Trophoblast cell (in vitro differentiated cells and primary cell): ENCODE measurements around the gene ANKRD12.

Source experiments
- DNase-seq, 2 donors: peaks; one replicate each; pipeline ENCODE4 v3.0.0-alpha.2; 2016
- H2AFZ ChIP-seq: 2 replicates; pipeline ENCODE4 v1.6.1; 2013; ENCODE audit warnings: low read length, moderate library complexity, mild to moderate bottlenecking; ENCODE audit not compliant: insufficient read depth, poor library complexity
- H2AK5ac ChIP-seq: 2 replicates; pipeline ENCODE4 v1.6.1; 2013; ENCODE audit warnings: mild to moderate bottlenecking, low read length
- H2BK120ac ChIP-seq: 2 replicates; pipeline ENCODE4 v1.6.1; 2013; ENCODE audit warnings: low read length, mild to moderate bottlenecking, moderate library complexity; ENCODE audit not compliant: insufficient read depth, poor library complexity
- H2BK12ac ChIP-seq: 2 replicates; pipeline ENCODE4 v1.6.1; 2013; ENCODE audit warnings: mild to moderate bottlenecking, low read length, moderate library complexity
- H2BK5ac ChIP-seq: 2 replicates; pipeline ENCODE4 v1.6.1; 2013; ENCODE audit warnings: low read length, low read depth, moderate library complexity, mild to moderate bottlenecking; ENCODE audit not compliant: poor library complexity
- H3K14ac ChIP-seq: 2 replicates; pipeline ENCODE4 v1.6.1; 2013; ENCODE audit warnings: mild to moderate bottlenecking, low read length
- H3K18ac ChIP-seq: 2 replicates; pipeline ENCODE4 v1.6.1; 2013; ENCODE audit warnings: mild to moderate bottlenecking, low read length
- H3K23ac ChIP-seq: 2 replicates; pipeline ENCODE4 v1.6.1; 2013; ENCODE audit warnings: low read length
- H3K27ac ChIP-seq: 2 replicates; pipeline ENCODE4 v1.5.1; 2013; ENCODE audit warnings: low read depth, mild to moderate bottlenecking, inconsistent platforms, low read length, moderate library complexity
- H3K27me3 ChIP-seq: 2 replicates; pipeline ENCODE4 v1.6.1; 2013; ENCODE audit warnings: inconsistent platforms, mild to moderate bottlenecking, low read length, moderate library complexity; ENCODE audit not compliant: insufficient read depth
- H3K36me3 ChIP-seq, 2 experiments: 1 replicate in 1 of 2; 2 replicates in 1 of 2; pipeline ENCODE4 v1.6.1; 2013; ENCODE audit warnings: low read length in 2 of 2, mild to moderate bottlenecking in 2 of 2, moderate library complexity in 1 of 2; ENCODE audit not compliant: insufficient read depth in 2 of 2, control insufficient read depth in 1 of 2
- H3K4ac ChIP-seq: 2 replicates; pipeline ENCODE4 v1.6.1; 2013; ENCODE audit warnings: low read depth, mild to moderate bottlenecking, low read length, moderate library complexity
- H3K4me1 ChIP-seq, 2 experiments: 1 replicate in 1 of 2; 2 replicates in 1 of 2; pipeline ENCODE4 v1.6.1; 2013; ENCODE audit warnings: low read length in 2 of 2, mild to moderate bottlenecking in 2 of 2, moderate library complexity in 1 of 2; ENCODE audit not compliant: insufficient read depth in 2 of 2, control insufficient read depth in 1 of 2
- H3K4me2 ChIP-seq: 2 replicates; pipeline ENCODE4 v1.6.1; 2013; ENCODE audit warnings: inconsistent platforms, mild to moderate bottlenecking, low read length, moderate library complexity
- H3K4me3 ChIP-seq: 2 replicates; pipeline ENCODE4 v1.5.1; 2013; ENCODE audit warnings: mild to moderate bottlenecking, low read depth, low read length, inconsistent platforms
- H3K79me1 ChIP-seq: one replicate; pipeline ENCODE4 v1.6.1; 2013; ENCODE audit warnings: low read length
- H3K79me2 ChIP-seq: 2 replicates; pipeline ENCODE4 v1.6.1; 2013; ENCODE audit warnings: low read length, mild to moderate bottlenecking; ENCODE audit not compliant: control insufficient read depth, insufficient read depth, poor library complexity
- H3K9ac ChIP-seq: 2 replicates; pipeline ENCODE4 v1.6.1; 2013; ENCODE audit warnings: mild to moderate bottlenecking, low read length
- H3K9me3 ChIP-seq: 2 replicates; pipeline ENCODE4 v1.6.1; 2013; ENCODE audit warnings: low read depth, mild to moderate bottlenecking, control low read depth, inconsistent platforms, low read length; ENCODE audit not compliant: insufficient read depth
- H4K12ac ChIP-seq: 2 replicates; pipeline ENCODE4 v1.6.1; 2013; ENCODE audit warnings: low read depth, mild to moderate bottlenecking, low read length, moderate library complexity
- H4K8ac ChIP-seq: 2 replicates; pipeline ENCODE4 v1.6.1; 2013; ENCODE audit warnings: low read depth, mild to moderate bottlenecking, low read length, moderate library complexity
- H4K91ac ChIP-seq: one replicate; pipeline ENCODE4 v1.6.1; 2013; ENCODE audit warnings: low read depth, mild to moderate bottlenecking, low read length, moderate library complexity
- WGBS: extraction: QIAGEN DNeasy Blood & Tissue Kit; methylation state at CpG from one replicate; pipeline ENCODE4 v1.1.7; 2013; ENCODE audit warnings: missing lambda C conversion rate; ENCODE audit not compliant: insufficient read length, insufficient coverage; ENCODE audit errors: extremely low coverage; 5-methylcytosine and 5-hydroxymethylcytosine counted together

Gene ANKRD12

DNA sequence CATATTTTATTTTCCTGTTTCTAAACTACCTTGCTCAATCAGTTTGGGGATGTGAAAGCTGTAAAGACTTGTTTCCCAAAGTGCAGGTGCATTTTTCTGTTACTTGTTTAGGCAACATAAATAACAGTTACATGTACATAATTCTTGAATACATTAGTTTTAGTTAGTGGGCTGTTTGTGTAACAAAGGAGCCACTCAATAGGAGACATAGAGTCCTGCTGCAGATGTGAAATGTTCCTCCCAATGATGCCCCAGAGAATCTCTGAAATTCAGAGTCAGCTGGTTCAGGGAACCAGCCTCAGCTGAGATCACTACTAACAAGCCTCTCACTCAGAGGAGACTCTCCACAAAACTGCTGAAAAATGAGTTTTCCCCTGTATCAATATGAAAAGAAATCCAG lies 106.4 kb downstream of the ANKRD12 start:
- Histone ChIP-seq H3K4me3 (no peak overlapping the region), H3K27ac (no peak overlapping the region), H2AFZ (no peak overlapping the region), H3K4ac (no peak overlapping the region), H2BK120ac (no peak overlapping the region), H3K18ac (no peak overlapping the region), H3K14ac (no peak overlapping the region), H4K12ac (no peak overlapping the region), H3K79me2 (no peaks in the 10 kb centered on the region), H2BK12ac (no peak overlapping the region), H4K8ac (no peak overlapping the region), H3K9me3 (no peaks in the 10 kb centered on the region), H3K4me1 (no peaks in the 10 kb centered on the region), H3K36me3 (peaks cover 0 to 9% of the 10 kb centered on the region in 2 experiments), H3K4me2 (no peak overlapping the region), H3K9ac (no peak overlapping the region), H2AK5ac (no peak overlapping the region), H4K91ac (no peak overlapping the region), H3K79me1 (no peaks in the 10 kb centered on the region), H3K23ac (no peak overlapping the region), H2BK5ac (no peak overlapping the region), H3K27me3 (no peaks in the 10 kb centered on the region)
- DNase-seq = no peak

DNA sequence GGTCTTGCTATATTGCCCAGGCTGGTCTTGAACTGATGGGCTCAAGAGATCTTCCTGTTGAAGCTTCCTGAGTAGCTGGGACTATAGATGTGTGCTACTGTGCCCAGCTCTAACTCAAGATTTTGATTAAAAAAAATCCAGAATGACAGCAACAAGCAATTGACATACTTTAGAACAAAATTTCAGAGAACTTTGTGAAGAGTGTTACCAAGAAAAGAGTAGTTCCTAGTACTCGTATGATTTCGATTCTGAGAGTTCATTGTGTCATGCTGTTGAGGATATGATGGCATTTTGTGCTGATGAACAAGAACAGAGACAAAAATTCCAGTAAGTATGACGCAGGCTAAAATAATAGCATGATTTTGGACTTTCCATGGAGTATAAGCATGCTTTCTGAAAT lies 107.8 kb downstream of the ANKRD12 start:
- no peak overlapping the region for H4K8ac ChIP-seq
- H4K12ac ChIP-seq = no peak overlapping the region
- no peak for DNase-seq
- H2BK120ac ChIP-seq = no peak overlapping the region
- no peak overlapping the region for H3K4ac ChIP-seq
- no peaks in the 10 kb centered on the region for H3K79me2 ChIP-seq
- H3K4me2 ChIP-seq = no peak overlapping the region
- no peaks in the 10 kb centered on the region for H3K4me1 ChIP-seq
- no peaks in the 10 kb centered on the region for H3K27me3 ChIP-seq
- no peak overlapping the region for H3K27ac ChIP-seq
- no peaks in the 10 kb centered on the region for H3K9me3 ChIP-seq
- no peak overlapping the region for H3K14ac ChIP-seq
- H2AK5ac ChIP-seq = no peak overlapping the region
- no peaks in the 10 kb centered on the region for H3K79me1 ChIP-seq
- no peak overlapping the region for H4K91ac ChIP-seq
- H2AFZ ChIP-seq = no peak overlapping the region
- H3K4me3 ChIP-seq = no peak overlapping the region
- H3K23ac ChIP-seq = no peak overlapping the region
- H3K36me3 ChIP-seq = peaks cover 0 to 6% of the 10 kb centered on the region in 2 experiments
- WGBS = no CpG with 5 or more reads among the region's 3 CpGs
- H3K18ac ChIP-seq = no peak overlapping the region
- H2BK12ac ChIP-seq = no peak overlapping the region
- H2BK5ac ChIP-seq = no peak overlapping the region
- no peak overlapping the region for H3K9ac ChIP-seq

DNA sequence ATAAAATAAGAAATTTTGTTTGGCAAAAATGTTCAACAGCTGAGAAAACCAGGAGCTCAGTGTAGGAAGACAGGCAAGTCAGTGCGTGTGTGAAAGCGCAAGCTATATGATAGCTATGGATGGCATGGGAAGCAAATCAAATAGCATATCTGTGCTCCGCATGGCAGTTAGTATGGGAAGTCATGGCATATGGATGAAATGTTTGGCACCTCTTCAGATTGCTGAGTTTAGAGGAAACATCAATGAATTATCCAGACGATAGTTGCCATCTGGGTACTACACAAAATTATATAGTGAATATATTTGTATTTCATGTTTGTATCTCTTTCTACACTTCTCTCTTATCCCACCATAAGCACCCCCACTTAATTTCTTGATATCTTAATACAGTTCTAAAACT lies 112.1 kb downstream of the ANKRD12 start:
- no peak overlapping the region for H4K91ac ChIP-seq
- no peak overlapping the region for H4K12ac ChIP-seq
- no peak overlapping the region for H3K4me3 ChIP-seq
- H3K27me3 ChIP-seq = no peaks in the 10 kb centered on the region
- H3K4me1 ChIP-seq = no peaks in the 10 kb centered on the region
- H4K8ac ChIP-seq = no peak overlapping the region
- no peak overlapping the region for H2BK12ac ChIP-seq
- no peak overlapping the region for H3K27ac ChIP-seq
- H3K79me2 ChIP-seq = no peaks in the 10 kb centered on the region
- no peak overlapping the region for H3K23ac ChIP-seq
- WGBS = no CpG with 5 or more reads among the region's 4 CpGs
- peaks cover 2 to 7% of the 10 kb centered on the region in 2 experiments for H3K36me3 ChIP-seq
- no peak overlapping the region for H3K4me2 ChIP-seq
- no peak overlapping the region for H3K18ac ChIP-seq
- DNase-seq = no peak
- no peak overlapping the region for H2BK120ac ChIP-seq
- no peak overlapping the region for H3K14ac ChIP-seq
- H3K9me3 ChIP-seq = no peaks in the 10 kb centered on the region
- H2BK5ac ChIP-seq = no peak overlapping the region
- no peak overlapping the region for H3K9ac ChIP-seq
- no peak overlapping the region for H2AFZ ChIP-seq
- no peak overlapping the region for H3K4ac ChIP-seq
- no peak overlapping the region for H2AK5ac ChIP-seq
- H3K79me1 ChIP-seq = no peaks in the 10 kb centered on the region

DNA sequence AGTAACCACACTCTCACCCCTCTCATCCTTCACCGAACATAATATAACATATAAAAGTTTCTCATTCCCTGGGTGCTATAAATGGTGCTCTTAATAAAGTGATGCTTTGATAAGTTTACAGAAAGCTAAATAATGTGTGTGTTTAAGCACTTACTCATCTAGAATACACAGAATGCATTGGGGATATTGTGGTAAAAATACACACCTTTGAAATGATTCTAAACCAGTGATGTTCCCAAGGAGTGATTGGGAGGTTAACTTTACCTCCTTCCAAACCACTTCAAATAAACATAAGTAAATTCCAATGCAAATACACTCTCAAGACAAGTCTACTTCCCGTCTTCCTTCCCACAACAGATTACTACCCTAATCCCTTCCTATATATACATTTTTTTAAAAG lies 112.7 kb downstream of the ANKRD12 start:
- Histone ChIP-seq H3K18ac (no peak overlapping the region), H2AFZ (no peak overlapping the region), H2AK5ac (no peak overlapping the region), H3K27me3 (no peaks in the 10 kb centered on the region), H3K4ac (no peak overlapping the region), H3K79me2 (no peaks in the 10 kb centered on the region), H3K36me3 (peaks cover 2 to 6% of the 10 kb centered on the region in 2 experiments), H3K4me3 (no peak overlapping the region), H2BK120ac (no peak overlapping the region), H4K91ac (no peak overlapping the region), H4K12ac (no peak overlapping the region), H3K27ac (no peak overlapping the region), H3K23ac (no peak overlapping the region), H3K9me3 (no peaks in the 10 kb centered on the region), H2BK5ac (no peak overlapping the region), H3K79me1 (no peaks in the 10 kb centered on the region), H3K4me1 (no peaks in the 10 kb centered on the region), H3K14ac (no peak overlapping the region), H3K9ac (no peak overlapping the region), H3K4me2 (no peak overlapping the region), H4K8ac (no peak overlapping the region), H2BK12ac (no peak overlapping the region)
- WGBS = 94% methylated on average over 2 of the region's 2 CpGs
- no peak for DNase-seq
